G401.6 (cell line): ENCODE measurements around the gene METTL16.

Experiments used
- FAIRE-seq: peaks from 2 replicates; lab custom pipeline; 2012; peaks lifted over from hg19 to GRCh38; lab: Jason Lieb, UNC

The METTL16 gene

GRCh38 chr17:2380226-2380922, 131.3 kb downstream of the METTL16 start:
- FAIRE-seq: no peak

- FAIRE-seq: no peak
These were observed 132.0 kb downstream of the METTL16 start for GRCh38 chr17:2379489-2380225.

DNA sequence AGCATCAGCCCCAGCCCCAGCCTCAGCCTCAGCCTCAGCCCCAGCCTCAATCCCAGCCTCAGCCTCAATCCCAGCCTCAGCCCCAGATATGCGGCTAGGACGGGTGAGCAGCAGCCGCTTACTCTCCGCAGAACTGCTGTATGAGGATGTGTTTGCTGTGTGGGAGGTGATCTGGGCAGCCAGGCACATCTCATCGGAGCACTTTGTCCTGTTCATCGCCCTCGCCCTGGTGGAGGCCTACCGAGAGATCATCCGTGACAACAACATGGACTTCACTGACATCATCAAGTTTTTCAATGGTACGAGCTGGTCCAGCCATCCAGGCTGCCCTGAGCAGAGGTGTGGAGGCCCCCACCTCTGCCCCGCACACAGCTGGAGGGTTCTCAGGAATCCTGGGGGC, 132.8 kb downstream of the METTL16 start:
- no peak for FAIRE-seq

DNA sequence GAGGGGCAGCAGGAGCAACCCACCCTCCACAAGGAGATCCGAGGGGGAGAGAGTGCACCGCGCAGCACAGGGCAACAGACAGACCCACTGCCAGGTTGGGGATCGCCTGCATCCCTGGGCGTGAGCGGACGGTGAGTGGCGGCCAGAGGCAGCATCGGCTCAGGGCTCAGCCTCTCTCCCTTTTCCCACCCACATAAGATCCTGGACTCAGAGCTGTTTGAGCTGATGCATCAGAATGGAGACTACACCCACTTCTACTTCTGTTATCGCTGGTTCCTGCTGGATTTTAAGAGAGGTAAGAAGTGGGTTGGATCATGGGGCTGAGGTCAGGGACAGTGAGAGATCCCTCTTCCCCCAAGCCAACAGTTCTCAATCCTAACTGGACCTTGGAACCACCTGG, 134.0 kb downstream of the METTL16 start:
- FAIRE-seq: no peak

DNA sequence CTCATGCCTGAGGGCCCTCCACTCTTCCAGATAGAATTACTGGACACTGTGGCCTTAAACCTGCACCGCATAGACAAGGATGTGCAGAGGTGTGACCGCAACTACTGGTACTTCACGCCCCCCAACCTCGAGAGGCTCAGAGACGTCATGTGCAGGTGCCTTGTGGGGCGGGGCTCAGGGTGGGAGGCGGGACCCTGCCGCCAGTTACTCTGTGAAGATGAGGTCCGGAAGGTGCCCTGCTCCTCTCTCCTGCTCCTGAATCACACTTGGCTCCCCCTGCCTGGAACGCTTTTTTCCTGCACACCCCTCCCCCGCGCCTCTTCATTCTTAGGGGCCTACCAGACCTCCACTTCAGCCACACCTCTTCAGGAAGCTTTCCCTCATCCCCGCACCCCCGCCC, 135.6 kb downstream of the METTL16 start:
- FAIRE-seq: no peak

DNA sequence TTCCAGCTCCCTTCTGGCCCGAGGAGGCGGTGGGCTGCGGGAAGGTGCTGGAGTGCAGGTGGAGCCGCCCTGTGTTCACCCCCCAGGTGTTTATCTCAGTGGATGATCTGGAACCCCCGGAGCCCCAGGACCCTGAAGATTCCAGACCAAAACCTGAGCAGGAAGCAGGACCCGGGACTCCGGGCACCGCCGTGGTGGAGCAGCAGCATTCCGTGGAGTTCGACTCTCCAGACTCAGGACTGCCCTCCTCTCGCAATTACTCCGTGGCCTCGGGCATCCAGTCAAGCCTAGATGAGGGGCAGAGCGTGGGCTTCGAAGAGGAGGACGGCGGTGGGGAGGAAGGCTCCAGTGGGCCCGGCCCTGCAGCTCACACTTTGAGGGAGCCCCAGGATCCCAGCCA, 136.3 kb downstream of the METTL16 start:
- FAIRE-seq: no peak

DNA sequence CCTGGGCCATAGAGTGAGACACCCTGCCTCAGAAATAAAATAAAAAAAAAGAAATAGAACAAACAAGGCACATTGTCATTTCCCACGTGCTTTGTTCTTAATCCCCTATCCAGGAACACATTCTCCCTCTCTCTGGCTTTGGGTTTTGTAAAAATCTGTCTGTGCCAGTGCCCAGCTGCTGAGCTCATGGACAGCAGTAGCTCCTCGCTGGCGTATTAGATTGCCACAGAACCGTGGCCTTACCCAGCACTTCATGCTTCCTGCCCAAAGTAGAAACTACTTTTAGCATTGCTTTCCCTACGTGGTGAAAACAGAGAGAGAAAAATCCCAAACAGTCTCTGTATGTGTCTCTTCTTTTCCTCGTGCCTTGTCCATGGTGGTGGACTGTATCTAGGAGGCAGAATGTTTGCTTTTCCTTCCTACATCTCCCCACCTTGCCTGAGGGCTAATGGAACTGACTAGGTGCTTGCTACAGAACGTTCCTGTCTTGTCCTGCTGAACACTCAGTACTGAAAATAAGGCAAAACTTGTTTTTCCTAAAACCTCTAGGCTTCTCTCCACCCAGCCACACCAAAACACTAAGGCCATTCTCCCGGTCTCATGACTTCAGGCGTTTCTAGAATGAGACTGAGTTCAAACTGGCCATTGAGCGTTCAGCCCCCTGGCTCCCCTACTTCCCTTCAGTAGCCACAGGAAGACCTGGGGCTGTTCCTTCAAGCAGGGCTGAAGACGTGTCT, 137.0 kb downstream of the METTL16 start:
- FAIRE-seq: no peak

- FAIRE-seq: no peak
These were observed 138.5 kb downstream of the METTL16 start for GRCh38 chr17:2373179-2373578.

DNA sequence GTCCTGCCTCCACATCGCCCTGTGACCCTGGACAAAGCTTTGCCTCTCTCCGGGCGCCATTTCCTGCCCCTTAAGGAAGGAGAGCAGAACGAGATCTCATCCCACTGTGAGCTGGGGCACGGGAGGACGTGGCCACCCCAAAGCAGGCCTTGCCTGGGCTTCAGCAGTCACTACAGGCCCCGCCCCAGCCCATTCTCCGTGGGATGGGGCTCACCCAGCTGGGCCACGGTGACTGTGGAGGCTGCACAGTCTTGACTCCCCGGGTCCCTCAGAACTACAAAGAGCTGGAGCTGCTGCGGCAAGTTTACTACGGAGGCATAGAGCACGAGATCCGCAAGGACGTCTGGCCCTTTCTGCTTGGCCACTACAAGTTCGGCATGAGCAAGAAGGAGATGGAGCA, 139.0 kb downstream of the METTL16 start:
- FAIRE-seq: no peak

DNA sequence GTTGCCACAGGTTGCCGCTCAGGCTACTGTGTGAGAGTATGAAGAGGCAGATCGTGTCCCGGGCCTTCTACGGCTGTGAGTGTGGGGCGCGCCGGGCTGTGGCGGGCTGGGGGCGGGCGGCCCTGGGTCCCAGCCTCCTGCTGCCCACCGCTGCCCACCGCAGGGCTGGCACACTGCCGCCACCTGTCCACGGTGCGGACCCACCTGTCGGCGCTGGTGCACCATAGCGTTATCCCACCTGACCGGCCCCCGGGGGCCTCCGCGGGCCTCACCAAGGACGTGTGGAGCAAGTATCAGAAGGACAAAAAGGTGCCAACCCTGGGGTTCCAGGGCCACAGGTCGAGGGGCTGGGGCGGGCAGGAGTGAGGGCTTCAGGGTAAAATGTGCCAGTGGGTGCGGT, 139.5 kb downstream of the METTL16 start:
- no peak for FAIRE-seq

DNA sequence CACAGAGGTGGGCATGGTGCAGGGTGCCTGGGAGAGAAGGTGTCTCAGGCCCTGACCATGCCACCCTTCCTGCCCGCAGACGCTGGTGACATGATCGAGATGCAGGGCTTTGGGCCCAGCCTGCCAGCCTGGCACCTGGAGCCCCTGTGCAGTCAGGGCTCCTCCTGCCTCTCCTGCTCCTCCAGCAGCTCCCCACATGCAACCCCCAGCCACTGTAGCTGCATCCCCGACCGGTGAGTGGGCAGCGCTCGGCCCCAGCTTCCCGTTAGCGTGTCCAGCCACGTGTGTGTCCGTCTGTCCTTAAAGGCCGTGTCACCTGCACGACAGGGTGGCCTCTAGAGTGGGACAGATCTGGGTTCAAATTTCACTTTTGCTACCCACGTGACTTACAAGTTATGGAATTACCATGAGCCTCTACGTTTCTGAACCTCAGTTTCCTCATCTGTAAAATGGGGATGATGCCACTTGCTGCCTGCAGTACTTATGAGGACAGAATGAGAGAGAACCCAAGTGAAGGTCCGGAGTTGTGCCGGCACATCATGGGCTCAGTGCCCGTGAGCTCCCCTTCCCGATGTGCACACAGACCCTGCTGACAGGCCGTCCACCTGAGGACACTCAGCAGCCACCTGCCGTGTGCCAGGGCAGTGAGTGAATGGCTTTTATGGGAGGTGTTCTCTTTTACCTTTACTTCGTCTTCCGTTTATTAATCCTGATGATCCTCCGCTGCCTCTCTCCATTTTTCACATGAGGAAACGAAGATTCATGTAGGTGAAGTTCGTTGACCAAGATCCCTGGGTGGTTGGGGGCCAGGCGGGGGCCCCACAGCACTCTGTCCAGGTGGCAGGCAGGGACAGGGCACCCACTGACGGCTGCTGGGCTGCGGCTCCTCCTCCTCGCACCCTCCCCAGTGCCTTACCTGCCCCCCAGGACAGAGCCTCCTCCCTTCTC, 140.2 kb downstream of the METTL16 start:
- FAIRE-seq: no peak

- no peak for FAIRE-seq
These were observed 141.5 kb downstream of the METTL16 start for GRCh38 chr17:2370211-2370589.

DNA sequence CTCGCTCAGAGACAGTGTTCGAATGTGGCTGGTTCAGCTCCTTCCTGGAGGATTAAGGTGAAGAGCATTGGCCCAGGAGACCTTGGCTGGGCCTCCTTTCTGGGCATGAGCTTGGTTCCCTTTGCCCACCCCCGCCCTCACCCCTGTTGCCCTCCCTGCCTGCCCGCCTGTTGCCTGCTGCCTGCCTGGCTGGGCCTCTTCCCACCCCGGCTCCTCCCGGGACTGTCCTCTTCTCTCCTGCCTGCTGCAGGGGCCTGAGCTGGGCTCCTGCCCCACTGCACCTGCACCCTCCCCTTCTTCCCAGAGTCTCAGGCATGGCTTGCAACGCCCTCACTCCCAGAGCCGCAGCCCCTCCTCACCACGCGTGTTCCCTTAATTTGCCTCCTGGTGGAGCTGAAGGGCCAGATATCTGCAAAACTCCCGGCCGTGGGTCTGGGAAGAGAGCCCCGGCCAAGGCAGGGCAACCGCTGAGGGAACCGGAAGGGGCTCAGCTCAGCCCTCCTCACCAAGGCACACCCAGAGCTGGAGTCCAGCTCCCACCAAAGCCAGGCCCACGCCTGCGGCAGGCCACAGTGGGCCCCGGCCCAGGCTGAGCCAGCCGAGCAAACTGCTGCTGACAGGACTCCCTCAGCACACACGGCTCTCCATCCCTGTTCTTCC, 142.0 kb downstream of the METTL16 start:
- no peak for FAIRE-seq

DNA sequence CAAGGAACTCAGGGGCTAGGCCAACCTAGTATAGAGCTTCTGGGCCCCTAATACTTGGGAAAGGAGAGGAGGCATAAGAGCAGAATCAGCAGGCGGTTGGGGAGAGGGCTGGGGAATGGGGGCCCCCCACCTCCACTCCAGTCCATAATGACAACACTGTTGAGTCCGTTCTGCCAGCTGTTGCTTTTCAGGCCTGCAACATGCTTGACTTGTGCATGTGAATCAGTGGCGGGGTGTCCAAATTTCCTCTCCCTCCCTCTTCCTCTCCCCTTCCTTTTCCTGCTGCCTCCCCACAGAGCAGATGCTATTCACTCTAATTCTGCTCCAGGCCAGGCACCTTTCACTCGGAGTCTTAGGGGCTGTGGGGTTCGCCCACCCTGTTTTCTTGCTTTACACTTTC, 142.6 kb downstream of the METTL16 start:
- FAIRE-seq: no peak

DNA sequence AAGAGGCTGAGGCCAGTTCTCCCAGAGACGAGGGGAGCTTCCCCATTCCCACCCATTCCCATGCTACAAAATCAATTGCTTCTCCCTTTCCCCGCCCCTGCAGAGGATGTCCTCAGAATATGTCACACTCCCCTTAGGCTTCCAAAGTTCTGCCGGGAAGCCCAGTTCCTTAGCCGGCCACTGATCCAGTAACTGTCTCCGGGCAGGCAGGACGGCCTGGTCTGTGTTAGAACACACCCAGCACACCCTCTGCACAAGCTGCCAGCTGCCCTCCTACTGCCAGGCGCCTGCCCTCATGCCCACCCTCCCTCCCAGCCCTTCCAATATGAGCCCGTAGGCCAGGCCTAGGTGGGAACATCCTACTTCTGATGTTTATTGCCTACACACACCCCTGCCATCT, 143.3 kb downstream of the METTL16 start:
- FAIRE-seq: no peak

- FAIRE-seq: no peak
These were observed 144.8 kb downstream of the METTL16 start for GRCh38 chr17:2366747-2367494.
